SK-N-SH (cell line): Measurements from ENCODE around the gene SCN4A.

Experiments
- CTCF ChIP-seq: fragments of 200-600 bp; sonication (generic); IDR thresholded peaks from 2 replicates; pipeline ENCODE4 v1.6.1; 2017; ENCODE audit warnings: antibody characterized with exemption, mild to moderate bottlenecking, moderate library complexity
- ELF1 ChIP-seq: IDR thresholded peaks from 2 replicates; pipeline ENCODE4 v1.4.0; 2012
- EP300 ChIP-seq, 2 experiments: IDR thresholded peaks; 2 replicates each; pipeline versions ENCODE4 v1.4.0 to v1.6.1; 2012; ENCODE audit warnings: borderline replicate concordance in 1 of 2, low read depth in 1 of 2, low read length in 1 of 2
- EZH2phosphoT487 ChIP-seq: fragments of 200-600 bp; sonication (generic); IDR thresholded peaks from 2 replicates; pipeline ENCODE4 v1.6.1; 2017; ENCODE audit warnings: low read depth, mixed run types, mild to moderate bottlenecking, antibody characterized with exemption, moderate library complexity, borderline replicate concordance
- JUND ChIP-seq: IDR thresholded peaks from 2 replicates; pipeline ENCODE4 v1.4.0; 2012
- MXI1 ChIP-seq: IDR thresholded peaks from 2 replicates; pipeline ENCODE4 v1.6.1; 2012; ENCODE audit warnings: mild to moderate bottlenecking, low read depth, low read length, improper control_type of control experiment
- POLR2AphosphoS5 ChIP-seq: IDR thresholded peaks from 2 replicates; pipeline ENCODE4 v1.6.1; 2012; ENCODE audit warnings: low read depth, low read length
- RCOR1 ChIP-seq: fragments of 150-350 bp; IDR thresholded peaks from 2 replicates; pipeline ENCODE4 v1.6.1; 2017; ENCODE audit warnings: antibody characterized with exemption, low read length
- REST ChIP-seq: IDR thresholded peaks from 2 replicates; pipeline ENCODE4 v1.6.1; 2012; ENCODE audit warnings: mild to moderate bottlenecking, low read depth, low read length, moderate library complexity
- TAF1 ChIP-seq: IDR thresholded peaks from 2 replicates; pipeline ENCODE4 v1.6.1; 2012; ENCODE audit warnings: low read depth, mild to moderate bottlenecking, low read length, moderate library complexity, borderline replicate concordance
- ZBTB33 ChIP-seq: IDR thresholded peaks from 2 replicates; pipeline ENCODE4 v1.4.0; 2012; ENCODE audit warnings: low read depth, borderline replicate concordance

GRCh38 chr17:63975541-63976092 lies 2.9 kb upstream of the SCN4A start:
- TF ChIP-seq JUND, result no peak
- no peak for TF ChIP-seq EZH2phosphoT487
- TF ChIP-seq CTCF, result no peak
- TF ChIP-seq REST, result no peak
- no peak for TF ChIP-seq ELF1
- no peak for TF ChIP-seq RCOR1
- no peak for TF ChIP-seq POLR2AphosphoS5
- no peak for TF ChIP-seq EP300 (IDR thresholded peaks at IDR 0.05; ENCODE audit: borderline replicate concordance in 1 of 2, low read depth in 1 of 2, low read length in 1 of 2)
- no peak for TF ChIP-seq ZBTB33
- TF ChIP-seq TAF1, result no peak
- TF ChIP-seq MXI1, result no peak
